ENCODE measurements around the gene ATF4.

ATF4 gene

DNA sequence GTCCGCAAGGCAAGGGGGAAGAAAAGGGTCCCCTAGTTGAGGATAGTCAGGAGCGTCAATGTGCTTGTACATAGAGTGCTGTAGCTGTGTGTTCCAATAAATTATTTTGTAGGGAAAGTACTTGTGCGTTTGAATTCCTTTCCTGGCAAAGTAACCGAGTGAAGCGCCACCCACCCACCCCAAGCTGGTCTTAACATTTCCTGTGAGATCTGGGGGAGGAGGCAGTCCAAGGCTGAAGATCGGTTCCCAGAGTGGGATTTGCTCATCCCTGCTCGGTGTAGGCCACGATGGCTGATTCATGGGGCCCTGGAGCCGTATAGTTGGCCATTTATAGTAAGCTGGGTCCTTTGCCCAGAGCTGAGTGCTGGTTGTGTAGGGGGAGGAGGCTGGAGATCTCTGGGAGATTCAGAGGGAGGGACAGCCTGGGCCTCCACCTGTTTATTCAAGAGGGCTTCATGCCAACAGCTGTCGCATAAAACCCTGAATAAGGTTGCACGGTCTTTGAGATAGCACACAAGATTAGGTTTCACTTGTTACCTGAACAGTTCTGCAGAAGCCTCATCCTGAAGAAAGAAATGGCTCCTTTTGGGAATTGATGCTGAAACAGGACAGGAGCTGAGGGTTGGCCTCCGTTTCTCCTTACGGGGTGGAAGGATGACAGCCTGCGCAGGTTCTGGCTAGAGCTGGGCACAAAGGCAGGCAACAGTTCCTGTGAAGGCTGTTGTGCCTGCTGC is 2.4 kb downstream of the ATF4 start:
- no peak for DNase-seq
- Histone ChIP-seq H3K27ac (peak overlapping the region; percentile 11), H3K36me3 (replicated peaks) (peaks cover 40% of the 10 kb centered on the region), H3K27me3 (replicated peaks) (no peaks in the 10 kb centered on the region), H3K4me3 (ENCODE audit: low read depth, low read length) (peak overlapping the region; percentile 96)
- in situ Hi-C loops (cut with HindIII; ENCODE audit: low pct_ligation_motif_present, low sequenced_read_pairs): loop anchor here (25.0 kb wide), 1 partner anchor 110 kb away; no protein-coding TSS in a partner anchor
- TF ChIP-seq, protein P1, sequence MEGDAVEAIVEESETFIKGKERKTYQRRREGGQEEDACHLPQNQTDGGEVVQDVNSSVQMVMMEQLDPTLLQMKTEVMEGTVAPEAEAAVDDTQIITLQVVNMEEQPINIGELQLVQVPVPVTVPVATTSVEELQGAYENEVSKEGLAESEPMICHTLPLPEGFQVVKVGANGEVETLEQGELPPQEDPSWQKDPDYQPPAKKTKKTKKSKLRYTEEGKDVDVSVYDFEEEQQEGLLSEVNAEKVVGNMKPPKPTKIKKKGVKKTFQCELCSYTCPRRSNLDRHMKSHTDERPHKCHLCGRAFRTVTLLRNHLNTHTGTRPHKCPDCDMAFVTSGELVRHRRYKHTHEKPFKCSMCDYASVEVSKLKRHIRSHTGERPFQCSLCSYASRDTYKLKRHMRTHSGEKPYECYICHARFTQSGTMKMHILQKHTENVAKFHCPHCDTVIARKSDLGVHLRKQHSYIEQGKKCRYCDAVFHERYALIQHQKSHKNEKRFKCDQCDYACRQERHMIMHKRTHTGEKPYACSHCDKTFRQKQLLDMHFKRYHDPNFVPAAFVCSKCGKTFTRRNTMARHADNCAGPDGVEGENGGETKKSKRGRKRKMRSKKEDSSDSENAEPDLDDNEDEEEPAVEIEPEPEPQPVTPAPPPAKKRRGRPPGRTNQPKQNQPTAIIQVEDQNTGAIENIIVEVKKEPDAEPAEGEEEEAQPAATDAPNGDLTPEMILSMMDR (IDR thresholded peaks at IDR 0.05; ENCODE audit: low read depth, low read length, missing control alignments): no peak

DNA sequence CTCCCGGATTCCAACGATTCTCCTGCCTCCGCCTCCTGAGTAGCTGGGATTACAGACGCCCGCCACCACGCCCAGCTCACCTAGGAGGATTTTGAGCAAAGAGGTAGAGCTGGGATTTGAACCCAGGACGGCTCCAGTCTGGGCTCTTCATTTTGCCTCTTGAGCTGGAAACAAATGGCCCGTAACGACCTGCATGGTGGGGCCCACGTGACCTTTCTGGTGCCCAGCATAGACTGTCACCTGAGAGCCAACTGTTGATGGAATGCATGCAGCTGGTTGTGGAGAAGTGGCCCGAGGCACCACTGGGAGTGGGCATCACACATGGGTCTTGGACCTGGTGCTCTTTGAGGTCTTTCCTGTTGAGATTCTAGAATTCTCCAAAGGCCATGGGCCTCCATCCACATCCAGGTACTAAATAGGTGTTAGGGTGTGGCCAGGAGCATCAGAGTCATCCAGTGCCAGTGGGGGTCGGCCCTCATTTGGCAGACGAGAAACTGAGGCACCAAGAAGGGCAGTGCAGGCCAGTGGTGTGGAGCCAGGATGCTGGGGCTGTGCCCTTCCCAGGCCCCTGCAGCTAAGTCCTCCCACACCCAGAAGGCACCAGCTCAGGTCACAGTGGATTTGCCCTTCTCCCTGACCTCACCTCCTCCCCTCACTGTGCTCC is 3.9 kb downstream of the ATF4 start:
- Histone ChIP-seq H3K27ac (no peak overlapping the region), H3K4me3 (ENCODE audit: low read depth, low read length) (peak overlapping the region; percentile 15), H3K36me3 (replicated peaks) (peaks cover 46% of the 10 kb centered on the region), H3K27me3 (replicated peaks) (no peaks in the 10 kb centered on the region)
- no peak for DNase-seq
- in situ Hi-C loops (cut with HindIII; ENCODE audit: low pct_ligation_motif_present, low sequenced_read_pairs): loop anchor here (25.0 kb wide), 1 partner anchor 112 kb away; no protein-coding TSS in a partner anchor
- TF ChIP-seq, protein P1 (IDR thresholded peaks at IDR 0.05; ENCODE audit: low read depth, low read length, missing control alignments): no peak

DNA sequence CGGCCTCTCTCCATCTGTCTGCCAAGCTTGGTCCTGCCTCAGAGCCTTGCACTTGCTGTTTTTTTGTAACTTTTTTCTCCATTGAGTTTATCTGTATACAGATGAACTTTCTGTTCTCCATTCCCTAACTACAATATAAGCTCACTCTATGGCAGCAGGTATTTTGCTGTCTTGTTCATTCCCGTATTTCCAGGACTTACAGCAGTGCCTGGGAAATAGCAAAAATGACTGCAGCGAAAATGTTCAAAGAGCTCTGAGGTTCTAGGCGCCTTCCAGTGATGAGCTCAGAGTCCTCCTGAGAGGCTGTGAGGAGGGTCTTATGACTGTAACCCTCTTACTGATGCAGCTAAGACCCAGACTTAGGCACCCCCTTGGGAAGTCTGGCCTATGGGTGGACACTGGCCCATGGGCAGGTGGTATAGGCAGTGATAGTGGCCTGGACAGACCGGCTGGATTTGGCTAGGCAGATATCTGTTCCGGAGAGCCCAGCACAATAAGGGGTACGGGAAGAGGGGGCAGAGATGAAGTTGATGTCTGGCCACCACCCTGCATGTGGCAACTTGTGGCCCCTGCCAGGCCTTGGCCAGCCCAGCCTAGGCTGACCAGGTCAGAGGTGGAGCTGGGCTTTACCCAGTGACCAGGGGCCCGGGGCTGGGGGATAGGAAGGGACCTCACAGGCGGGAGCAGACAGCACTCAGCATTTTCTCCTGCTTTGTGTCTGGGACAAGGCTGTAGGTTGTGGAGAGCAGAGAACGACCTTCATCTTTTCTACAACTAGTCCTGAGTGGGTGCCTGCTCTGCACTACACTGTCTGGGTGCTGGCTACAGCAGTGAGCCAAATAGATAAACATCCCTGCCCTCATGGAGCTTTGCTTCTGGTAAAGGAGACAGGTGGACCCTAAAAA is 4.6 kb downstream of the ATF4 start:
- TF ChIP-seq, protein P1 (IDR thresholded peaks at IDR 0.05; ENCODE audit: low read depth, low read length, missing control alignments): no peak
- in situ Hi-C loops (cut with HindIII; ENCODE audit: low pct_ligation_motif_present, low sequenced_read_pairs): loop anchor here (25.0 kb wide), 1 partner anchor 113 kb away; no protein-coding TSS in a partner anchor
- Histone ChIP-seq H3K27me3 (replicated peaks) (no peaks in the 10 kb centered on the region), H3K36me3 (replicated peaks) (peaks cover 51% of the 10 kb centered on the region), H3K4me3 (ENCODE audit: low read depth, low read length) (no peak overlapping the region), H3K27ac (no peak overlapping the region)
- no peak for DNase-seq

DNA sequence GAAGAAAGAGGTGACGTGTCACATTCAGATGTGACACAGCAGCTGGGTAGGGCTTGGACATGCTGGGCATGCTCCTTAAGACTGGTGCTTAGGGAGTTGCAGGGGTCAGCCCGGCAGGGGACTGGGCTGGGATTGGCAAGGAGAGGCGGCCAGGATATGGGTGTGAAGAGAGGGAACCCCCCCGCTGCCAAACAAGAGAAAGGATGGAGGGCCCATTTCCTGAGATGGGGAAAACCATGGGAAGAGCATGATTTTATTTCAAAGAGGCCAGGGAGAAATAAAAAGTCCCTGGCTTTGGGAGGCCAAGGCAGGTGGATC is 5.3 kb downstream of the ATF4 start:
- TF ChIP-seq, protein P1 (IDR thresholded peaks at IDR 0.05; ENCODE audit: low read depth, low read length, missing control alignments): no peak
- Histone ChIP-seq H3K27me3 (replicated peaks) (no peaks in the 10 kb centered on the region), H3K27ac (no peak overlapping the region), H3K4me3 (ENCODE audit: low read depth, low read length) (no peak overlapping the region), H3K36me3 (replicated peaks) (peaks cover 53% of the 10 kb centered on the region)
- in situ Hi-C loops (cut with HindIII; ENCODE audit: low pct_ligation_motif_present, low sequenced_read_pairs): no loop called here
- DNase-seq: no peak

DNA sequence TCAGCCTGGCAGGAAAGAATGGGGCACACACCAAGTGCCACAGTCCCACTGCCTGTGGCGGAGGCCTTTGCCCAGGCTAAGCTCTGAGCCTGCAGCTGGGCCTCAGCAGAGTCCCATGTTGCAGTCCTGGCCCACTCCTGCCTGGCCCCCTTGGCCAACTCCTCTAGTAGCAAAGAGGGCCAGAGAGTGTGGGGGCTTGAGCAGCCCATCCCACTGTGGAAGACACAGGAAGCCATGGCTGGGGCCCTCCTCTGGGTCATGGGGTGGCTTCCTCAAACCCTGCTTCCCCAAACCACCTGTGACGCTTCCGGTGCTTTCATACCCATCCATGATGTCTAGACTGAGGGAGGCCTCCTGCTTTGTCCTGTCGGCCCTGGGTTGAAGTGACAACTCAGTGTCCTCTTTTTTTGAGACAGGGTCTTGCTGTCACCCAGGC is 6.4 kb downstream of the ATF4 start:
- no peaks in the 10 kb centered on the region for H3K27me3 ChIP-seq (replicated peaks)
- H3K36me3 ChIP-seq (replicated peaks): peaks cover 42% of the 10 kb centered on the region
- in situ Hi-C loops (cut with HindIII; ENCODE audit: low pct_ligation_motif_present, low sequenced_read_pairs): no loop called here
- H3K27ac ChIP-seq: no peak overlapping the region
- H3K4me3 ChIP-seq (ENCODE audit: low read depth, low read length): no peak overlapping the region
- TF ChIP-seq, protein P1 (IDR thresholded peaks at IDR 0.05; ENCODE audit: low read depth, low read length, missing control alignments): no peak
- DNase-seq: no peak

Measured in brain microvascular endothelial cell (primary cell).